Measurements from ENCODE around the gene PTEN. TPM values are rescaled to one million over a fixed set of nuclear protein-coding genes. Genes with fewer than 3 reads are reported as not detected.

Gene PTEN
- total and polyA plus RNA-seq, 2 experiments from 2014 or later: 20.8 to 64.0 TPM

DNA sequence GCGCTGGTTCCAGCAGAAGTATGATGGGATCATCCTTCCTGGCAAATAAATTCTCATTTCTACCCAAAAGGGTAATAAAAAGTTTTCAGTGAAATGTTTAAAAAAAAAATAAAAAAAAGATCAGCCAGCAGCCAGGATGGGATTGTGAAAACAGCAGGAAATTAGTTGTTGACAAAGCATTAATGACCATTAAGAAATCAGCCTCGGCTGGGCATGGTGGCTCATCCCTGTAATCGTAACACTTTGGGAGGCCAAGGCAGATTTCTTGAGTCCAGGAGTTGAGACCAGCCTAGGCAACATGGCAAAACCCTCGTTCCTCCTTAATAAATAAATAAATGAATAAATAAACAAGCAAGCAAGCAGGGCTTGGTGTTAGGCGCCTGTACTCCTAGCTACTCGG is 82.6 kb downstream of the PTEN start:
- no peak overlapping the region for H3K4me3 Mint-ChIP-seq
- Histone ChIP-seq H3K9me2 (ENCODE audit: insufficient read depth) (no peaks in the 10 kb centered on the region), H3K4me2 (no peak overlapping the region), H2AFZ (no peak overlapping the region), H3K79me2 (replicated peaks; ENCODE audit: insufficient read depth) (no peaks in the 10 kb centered on the region), H3K4me3 (no peak overlapping the region), H3K4me1 (ENCODE audit: insufficient read depth) (peaks cover 16% of the 10 kb centered on the region; the same call in 1 of the 2 replicates), H3F3A (replicated peaks; ENCODE audit: low read depth) (no peaks in the 10 kb centered on the region), H4K20me1 (replicated peaks; ENCODE audit: insufficient read depth) (no peaks in the 10 kb centered on the region), H3K27me3 (ENCODE audit: insufficient read depth) (no peaks in the 10 kb centered on the region), H3K27ac (ENCODE audit: low read depth) (no peak overlapping the region), H3K36me3 (ENCODE audit: insufficient read depth) (no peaks in the 10 kb centered on the region)
- H3K36me3 Mint-ChIP-seq (ENCODE audit: low read depth): 0 out of 3 replicates have a peak, but pooled peaks cover 3% of the 10 kb centered on the region
- H3K27me3 Mint-ChIP-seq (ENCODE audit: insufficient read depth, low read depth, poor library complexity): peaks cover 5% of the 10 kb centered on the region
- no peak for DNase-seq (ENCODE audit: low spot score)
- ATAC-seq: no peak
- H3K9me3 Mint-ChIP-seq: no peaks in the 10 kb centered on the region
- no peak overlapping the region for H3K27ac Mint-ChIP-seq
- TF ChIP-seq ZNF462 (CRISPR knock-in tag; IDR thresholded peaks at IDR 0.05) (no peak), ZNF114 (CRISPR knock-in tag; IDR thresholded peaks at IDR 0.05) (no peak), EZH2 (IDR thresholded peaks at IDR 0.05; ENCODE audit: low read depth, unreplicated experiment) (no peak)
- H3K4me1 Mint-ChIP-seq: peaks cover 18% of the 10 kb centered on the region

GRCh38 chr10:87952612-87953011 is 89.2 kb downstream of the PTEN start:
- H3K9me3 Mint-ChIP-seq: no peaks in the 10 kb centered on the region
- H3K4me3 Mint-ChIP-seq: no peak overlapping the region
- DNase-seq (ENCODE audit: low spot score) (no peak), ATAC-seq (no peak)
- peaks cover 5% of the 10 kb centered on the region for H3K36me3 Mint-ChIP-seq (ENCODE audit: low read depth)
- Histone ChIP-seq H3K36me3 (ENCODE audit: insufficient read depth) (peaks cover 9% of the 10 kb centered on the region; the same call in 1 of the 2 replicates), H3K27ac (ENCODE audit: low read depth) (no peak overlapping the region), H4K20me1 (replicated peaks; ENCODE audit: insufficient read depth) (no peaks in the 10 kb centered on the region), H3K27me3 (ENCODE audit: insufficient read depth) (no peaks in the 10 kb centered on the region), H2AFZ (no peak overlapping the region), H3K4me3 (no peak overlapping the region), H3K4me1 (ENCODE audit: insufficient read depth) (0 out of 2 replicates have a peak, but pooled peaks cover 4% of the 10 kb centered on the region), H3F3A (replicated peaks; ENCODE audit: low read depth) (no peaks in the 10 kb centered on the region), H3K4me2 (no peak overlapping the region), H3K79me2 (replicated peaks; ENCODE audit: insufficient read depth) (no peaks in the 10 kb centered on the region), H3K9me2 (ENCODE audit: insufficient read depth) (no peaks in the 10 kb centered on the region)
- H3K27ac Mint-ChIP-seq: no peak overlapping the region
- H3K27me3 Mint-ChIP-seq (ENCODE audit: insufficient read depth, low read depth, poor library complexity): no peaks in the 10 kb centered on the region
- H3K4me1 Mint-ChIP-seq: peaks cover 5% of the 10 kb centered on the region; the same call in 2 of the 3 replicates
- no peak for TF ChIP-seq ZNF462 (CRISPR knock-in tag; IDR thresholded peaks at IDR 0.05)
- TF ChIP-seq, protein P1, sequence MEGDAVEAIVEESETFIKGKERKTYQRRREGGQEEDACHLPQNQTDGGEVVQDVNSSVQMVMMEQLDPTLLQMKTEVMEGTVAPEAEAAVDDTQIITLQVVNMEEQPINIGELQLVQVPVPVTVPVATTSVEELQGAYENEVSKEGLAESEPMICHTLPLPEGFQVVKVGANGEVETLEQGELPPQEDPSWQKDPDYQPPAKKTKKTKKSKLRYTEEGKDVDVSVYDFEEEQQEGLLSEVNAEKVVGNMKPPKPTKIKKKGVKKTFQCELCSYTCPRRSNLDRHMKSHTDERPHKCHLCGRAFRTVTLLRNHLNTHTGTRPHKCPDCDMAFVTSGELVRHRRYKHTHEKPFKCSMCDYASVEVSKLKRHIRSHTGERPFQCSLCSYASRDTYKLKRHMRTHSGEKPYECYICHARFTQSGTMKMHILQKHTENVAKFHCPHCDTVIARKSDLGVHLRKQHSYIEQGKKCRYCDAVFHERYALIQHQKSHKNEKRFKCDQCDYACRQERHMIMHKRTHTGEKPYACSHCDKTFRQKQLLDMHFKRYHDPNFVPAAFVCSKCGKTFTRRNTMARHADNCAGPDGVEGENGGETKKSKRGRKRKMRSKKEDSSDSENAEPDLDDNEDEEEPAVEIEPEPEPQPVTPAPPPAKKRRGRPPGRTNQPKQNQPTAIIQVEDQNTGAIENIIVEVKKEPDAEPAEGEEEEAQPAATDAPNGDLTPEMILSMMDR (conservative IDR thresholded peaks at IDR 0.05; ENCODE audit: low read depth in 2 of 2): no peak

Measured in GM23338 (cell line).